ENCODE data around the gene AGA. TPM values are rescaled to one million over a fixed set of nuclear protein-coding genes. Genes with fewer than 3 reads are reported as not detected.

Gene AGA
- total RNA-seq, 1 donor from 2014 or later, result 26.1 TPM

DNA sequence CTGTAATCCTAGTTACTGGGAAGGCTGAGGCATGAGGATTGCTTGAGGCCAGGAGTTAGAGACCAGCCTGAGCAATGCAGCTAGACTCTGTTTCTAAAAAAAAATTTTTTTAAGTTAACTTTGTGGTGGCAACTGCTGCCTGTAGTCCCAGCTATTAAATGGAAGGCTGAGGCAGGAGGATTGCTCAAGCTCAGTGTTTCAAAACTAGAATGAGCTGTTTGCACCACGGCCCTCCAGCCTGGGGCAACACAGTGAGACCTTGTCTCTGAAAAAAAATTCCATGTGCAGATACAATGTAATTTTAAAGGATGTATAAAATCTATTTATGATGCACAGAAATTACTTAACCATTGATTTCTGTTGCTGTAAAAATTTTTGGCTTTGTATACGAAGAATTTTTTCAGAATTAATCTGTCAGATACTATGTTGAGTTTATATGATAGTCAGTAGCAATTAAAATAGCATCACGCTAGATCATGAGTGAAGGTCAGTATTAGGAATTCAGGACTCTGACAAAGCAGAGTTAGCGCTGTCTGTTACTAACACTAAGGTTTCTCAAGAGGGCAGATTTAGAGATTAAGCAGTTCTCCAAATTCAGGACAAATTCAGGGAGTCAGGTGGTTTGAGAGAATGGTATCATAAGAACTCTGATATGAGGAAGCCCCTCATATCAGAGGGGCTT, 8.3 kb upstream of the AGA start:
- H3K4me3 Mint-ChIP-seq (ENCODE audit: unreplicated experiment), result no peak overlapping the region
- DNase-seq (ENCODE audit: extremely low spot score, unreplicated experiment), result no peak
- H3K4me1 Mint-ChIP-seq (ENCODE audit: unreplicated experiment), result peaks cover 10% of the 10 kb centered on the region
- H3K27ac Mint-ChIP-seq (ENCODE audit: unreplicated experiment), result no peak overlapping the region
- H3K36me3 Mint-ChIP-seq (ENCODE audit: unreplicated experiment), result peaks cover under 1% of the 10 kb centered on the region
- TF ChIP-seq, protein P1, sequence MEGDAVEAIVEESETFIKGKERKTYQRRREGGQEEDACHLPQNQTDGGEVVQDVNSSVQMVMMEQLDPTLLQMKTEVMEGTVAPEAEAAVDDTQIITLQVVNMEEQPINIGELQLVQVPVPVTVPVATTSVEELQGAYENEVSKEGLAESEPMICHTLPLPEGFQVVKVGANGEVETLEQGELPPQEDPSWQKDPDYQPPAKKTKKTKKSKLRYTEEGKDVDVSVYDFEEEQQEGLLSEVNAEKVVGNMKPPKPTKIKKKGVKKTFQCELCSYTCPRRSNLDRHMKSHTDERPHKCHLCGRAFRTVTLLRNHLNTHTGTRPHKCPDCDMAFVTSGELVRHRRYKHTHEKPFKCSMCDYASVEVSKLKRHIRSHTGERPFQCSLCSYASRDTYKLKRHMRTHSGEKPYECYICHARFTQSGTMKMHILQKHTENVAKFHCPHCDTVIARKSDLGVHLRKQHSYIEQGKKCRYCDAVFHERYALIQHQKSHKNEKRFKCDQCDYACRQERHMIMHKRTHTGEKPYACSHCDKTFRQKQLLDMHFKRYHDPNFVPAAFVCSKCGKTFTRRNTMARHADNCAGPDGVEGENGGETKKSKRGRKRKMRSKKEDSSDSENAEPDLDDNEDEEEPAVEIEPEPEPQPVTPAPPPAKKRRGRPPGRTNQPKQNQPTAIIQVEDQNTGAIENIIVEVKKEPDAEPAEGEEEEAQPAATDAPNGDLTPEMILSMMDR (IDR thresholded peaks at IDR 0.05), result no peak
- no peaks in the 10 kb centered on the region for H3K9me3 Mint-ChIP-seq (ENCODE audit: unreplicated experiment)
- no peaks in the 10 kb centered on the region for H3K27me3 Mint-ChIP-seq (ENCODE audit: unreplicated experiment)

DNA sequence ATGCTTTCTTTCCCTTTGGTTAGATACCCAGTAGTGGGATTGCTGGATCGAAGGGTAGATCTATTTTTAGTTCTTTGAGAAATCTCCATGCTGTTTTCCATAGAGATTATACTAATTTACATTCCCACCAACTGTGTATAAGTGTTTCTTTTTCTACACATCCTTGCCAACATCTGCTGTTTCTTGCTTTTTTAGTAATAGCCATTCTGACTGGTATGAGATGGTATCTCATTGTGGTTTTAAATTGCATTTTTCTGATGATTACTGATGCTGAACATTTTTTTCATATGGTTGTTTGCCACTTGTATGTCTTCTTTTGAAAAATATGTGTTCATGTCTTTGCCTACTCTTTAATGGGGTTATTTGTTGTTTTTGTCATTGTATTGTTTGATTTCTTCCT, 6.6 kb upstream of the AGA start:
- peaks cover 11% of the 10 kb centered on the region for H3K4me1 Mint-ChIP-seq (ENCODE audit: unreplicated experiment)
- H3K36me3 Mint-ChIP-seq (ENCODE audit: unreplicated experiment), result peaks cover 2% of the 10 kb centered on the region
- no peak for DNase-seq (ENCODE audit: extremely low spot score, unreplicated experiment)
- H3K27ac Mint-ChIP-seq (ENCODE audit: unreplicated experiment), result no peak overlapping the region
- H3K4me3 Mint-ChIP-seq (ENCODE audit: unreplicated experiment), result no peak overlapping the region
- TF ChIP-seq, protein P1 (IDR thresholded peaks at IDR 0.05), result no peak
- no peaks in the 10 kb centered on the region for H3K27me3 Mint-ChIP-seq (ENCODE audit: unreplicated experiment)
- H3K9me3 Mint-ChIP-seq (ENCODE audit: unreplicated experiment), result no peaks in the 10 kb centered on the region

DNA sequence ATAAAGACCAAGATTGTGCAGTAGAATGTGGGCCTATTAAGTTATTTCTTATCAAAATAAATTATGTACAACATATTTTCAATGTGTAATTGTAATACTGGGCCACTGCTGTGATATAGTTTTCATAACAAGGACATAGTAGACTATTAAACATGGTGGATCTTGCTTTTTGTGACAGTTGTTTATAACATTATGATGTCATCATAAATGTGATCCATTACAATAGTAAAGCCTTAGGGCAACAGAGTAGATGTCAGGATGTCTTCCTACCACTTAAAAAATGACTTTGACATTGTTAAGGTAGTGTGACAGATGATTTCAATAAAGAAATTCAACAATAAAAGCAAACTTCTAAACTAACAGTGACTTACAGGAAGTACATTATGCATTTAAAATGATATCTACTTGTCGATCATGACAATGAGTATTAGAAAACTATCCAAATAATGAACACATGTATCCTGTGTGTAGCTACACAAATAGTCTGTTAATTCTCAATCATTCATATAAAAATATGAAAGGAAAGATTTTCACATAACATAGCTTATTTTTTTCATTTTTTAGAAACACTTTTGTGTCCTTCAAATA, 5.3 kb upstream of the AGA start:
- Mint-ChIP-seq H3K4me1 (ENCODE audit: unreplicated experiment) (peaks cover 17% of the 10 kb centered on the region), H3K36me3 (ENCODE audit: unreplicated experiment) (peaks cover 2% of the 10 kb centered on the region), H3K9me3 (ENCODE audit: unreplicated experiment) (no peaks in the 10 kb centered on the region), H3K4me3 (ENCODE audit: unreplicated experiment) (no peak overlapping the region), H3K27me3 (ENCODE audit: unreplicated experiment) (no peaks in the 10 kb centered on the region), H3K27ac (ENCODE audit: unreplicated experiment) (no peak overlapping the region)
- TF ChIP-seq, protein P1 (IDR thresholded peaks at IDR 0.05), result no peak
- DNase-seq (ENCODE audit: extremely low spot score, unreplicated experiment), result no peak

DNA sequence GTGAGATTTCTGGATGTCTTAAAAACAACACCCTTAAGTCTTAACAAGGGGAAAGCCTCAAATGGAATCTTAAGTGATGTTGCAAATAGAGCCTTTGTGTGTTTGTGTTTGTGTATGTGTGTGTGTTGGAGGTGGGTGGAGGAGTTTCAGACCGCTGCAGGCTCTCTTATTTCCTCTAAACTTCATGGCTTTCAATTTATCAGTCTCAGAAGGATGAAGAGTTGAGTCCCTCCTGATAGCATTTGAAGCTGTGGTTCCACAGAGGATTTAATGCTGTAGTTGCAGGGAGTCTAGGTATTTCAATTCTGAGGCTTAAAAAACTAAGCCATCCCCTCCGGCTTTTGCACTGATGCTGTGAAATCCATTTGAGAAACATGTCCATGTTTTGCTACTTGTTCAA, 4.3 kb upstream of the AGA start:
- Mint-ChIP-seq H3K27me3 (ENCODE audit: unreplicated experiment) (no peaks in the 10 kb centered on the region), H3K4me1 (ENCODE audit: unreplicated experiment) (peaks cover 20% of the 10 kb centered on the region), H3K27ac (ENCODE audit: unreplicated experiment) (no peak overlapping the region), H3K36me3 (ENCODE audit: unreplicated experiment) (peaks cover 2% of the 10 kb centered on the region), H3K9me3 (ENCODE audit: unreplicated experiment) (no peaks in the 10 kb centered on the region), H3K4me3 (ENCODE audit: unreplicated experiment) (peak overlapping the region; percentile 33)
- TF ChIP-seq, protein P1 (IDR thresholded peaks at IDR 0.05), result no peak
- no peak for DNase-seq (ENCODE audit: extremely low spot score, unreplicated experiment)

DNA sequence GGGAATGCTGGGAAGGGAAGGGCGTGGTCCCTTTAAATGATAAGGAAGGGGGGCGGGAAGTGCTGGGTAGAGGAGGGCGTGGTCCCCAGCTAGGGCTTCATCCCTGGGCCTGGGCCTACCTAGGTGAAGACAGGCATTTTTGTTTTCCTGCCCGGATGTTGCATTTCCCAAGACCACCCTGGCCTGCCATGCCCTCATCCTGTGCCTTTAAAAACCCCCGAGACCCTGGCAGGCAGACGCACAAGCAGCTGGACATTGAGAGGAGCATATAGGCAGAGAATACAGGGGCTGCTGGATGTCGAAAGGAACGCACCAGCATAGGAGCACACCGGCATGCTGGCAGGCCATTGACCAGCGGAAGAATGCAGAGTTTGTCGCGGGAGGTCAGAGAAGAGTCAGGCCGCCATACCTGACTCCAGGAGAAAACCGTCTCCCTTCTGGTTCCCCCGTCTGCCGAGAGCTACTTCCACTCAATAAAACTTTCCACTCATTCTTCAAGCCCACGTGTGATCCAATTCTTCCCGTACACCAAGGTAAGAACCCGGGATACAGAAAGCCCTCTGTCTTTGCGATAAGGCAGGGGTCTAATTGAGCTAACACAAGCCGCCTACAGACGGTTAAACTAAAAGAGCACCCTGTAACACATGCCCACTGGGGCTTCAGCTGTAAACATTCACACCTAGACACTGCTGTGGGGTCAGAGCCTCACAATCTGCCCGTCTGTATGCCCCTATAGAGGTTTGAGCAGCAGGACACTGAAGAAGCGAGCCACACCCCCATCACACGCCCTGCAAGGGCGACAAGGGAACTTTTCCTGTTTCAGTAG, 2.9 kb upstream of the AGA start:
- H3K4me3 Mint-ChIP-seq (ENCODE audit: unreplicated experiment), result peak overlapping the region; percentile 67
- TF ChIP-seq, protein P1 (IDR thresholded peaks at IDR 0.05), result no peak
- no peaks in the 10 kb centered on the region for H3K27me3 Mint-ChIP-seq (ENCODE audit: unreplicated experiment)
- no peak for DNase-seq (ENCODE audit: extremely low spot score, unreplicated experiment)
- H3K27ac Mint-ChIP-seq (ENCODE audit: unreplicated experiment), result peak overlapping the region; percentile 47
- H3K9me3 Mint-ChIP-seq (ENCODE audit: unreplicated experiment), result no peaks in the 10 kb centered on the region
- peaks cover 31% of the 10 kb centered on the region for H3K4me1 Mint-ChIP-seq (ENCODE audit: unreplicated experiment)
- H3K36me3 Mint-ChIP-seq (ENCODE audit: unreplicated experiment), result peaks cover 2% of the 10 kb centered on the region
